CD4-positive, alpha-beta T cell treated with Interleukin-17A for 4 hours (primary cell): ENCODE data around the gene BNC2.

Experiments used
- DNase-seq: peaks from one replicate; pipeline ENCODE4 v3.0.0-alpha.2; 2020; ENCODE audit warnings: mixed read lengths

BNC2 gene

GRCh38 chr9:16750553-16750952, 119.9 kb downstream of the BNC2 start:
- DNase-seq: no peak

GRCh38 chr9:16745359-16745758, 125.1 kb downstream of the BNC2 start:
- DNase-seq: no peak

- no peak for DNase-seq
Measured at GRCh38 chr9:16744394-16744793, 126.1 kb downstream of the BNC2 start.

- no peak for DNase-seq
Measured at GRCh38 chr9:16743375-16743774, 127.1 kb downstream of the BNC2 start.

- DNase-seq: no peak
Measured at GRCh38 chr9:16735001-16735400, 135.5 kb downstream of the BNC2 start.

GRCh38 chr9:16732546-16732945, 137.9 kb downstream of the BNC2 start:
- DNase-seq: no peak

GRCh38 chr9:16730162-16730561, 140.3 kb downstream of the BNC2 start:
- DNase-seq: no peak

- no peak for DNase-seq
Measured at GRCh38 chr9:16729651-16730050, 140.8 kb downstream of the BNC2 start.

- no peak for DNase-seq
Measured at GRCh38 chr9:16728137-16728508, 142.3 kb downstream of the BNC2 start.

GRCh38 chr9:16727452-16728136, 142.9 kb downstream of the BNC2 start:
- DNase-seq: no peak

- no peak for DNase-seq
Measured at GRCh38 chr9:16726718-16727451, 143.6 kb downstream of the BNC2 start.

GRCh38 chr9:16726029-16726428, 144.4 kb downstream of the BNC2 start:
- no peak for DNase-seq

GRCh38 chr9:16725066-16725465, 145.4 kb downstream of the BNC2 start:
- no peak for DNase-seq

- DNase-seq: no peak
Measured at GRCh38 chr9:16721972-16722371, 148.5 kb downstream of the BNC2 start.

- no peak for DNase-seq
Measured at GRCh38 chr9:16720386-16720785, 150.1 kb downstream of the BNC2 start.

- no peak for DNase-seq
Measured at GRCh38 chr9:16719921-16720320, 150.5 kb downstream of the BNC2 start.

GRCh38 chr9:16718952-16719351, 151.5 kb downstream of the BNC2 start:
- no peak for DNase-seq

- no peak for DNase-seq
Measured at GRCh38 chr9:16718296-16718695, 152.2 kb downstream of the BNC2 start.

- no peak for DNase-seq
Measured at GRCh38 chr9:16716601-16717000, 153.9 kb downstream of the BNC2 start.

- no peak for DNase-seq
Measured at GRCh38 chr9:16715404-16715803, 155.1 kb downstream of the BNC2 start.

- DNase-seq: no peak
Measured at GRCh38 chr9:16712787-16713186, 157.7 kb downstream of the BNC2 start.

GRCh38 chr9:16710888-16711287, 159.6 kb downstream of the BNC2 start:
- DNase-seq: no peak

GRCh38 chr9:16709924-16710323, 160.5 kb downstream of the BNC2 start:
- DNase-seq: no peak

- no peak for DNase-seq
Measured at GRCh38 chr9:16708656-16709435, 161.6 kb downstream of the BNC2 start.
